Erythroblast (primary cell): ENCODE measurements around the gene ZNF302.

ENCODE experiments used
- GATA1 ChIP-seq: IDR thresholded peaks from 2 replicates; pipeline ENCODE4 v1.6.1; 2011; ENCODE audit warnings: low read depth, mild to moderate bottlenecking, control low read depth, low read length, moderate library complexity
- POLR2A ChIP-seq: IDR thresholded peaks from 2 replicates; pipeline ENCODE4 v1.6.1; 2011; ENCODE audit warnings: mild to moderate bottlenecking, low read length

GRCh38 chr19:34733746-34734536 is 56.5 kb downstream of the ZNF302 start, which contains the start of gene ZNF181:
- peak; percentile 77 for TF ChIP-seq POLR2A
- no peak for TF ChIP-seq GATA1
